Stimulated activated CD4-positive, alpha-beta T cell treated with anti-CD3 and anti-CD28 coated beads, Interleukin-4, amount 100 ng/mL, for 24 hours (primary cell): Measurements from ENCODE around the gene AK5.
"Not testable (repeated sequence)": the region's sequence is repeated elsewhere in the genome, so short reads cannot be mapped to it uniquely, and the experiment has no call there.

ENCODE experiments used
- DNase-seq: peaks from one replicate; pipeline ENCODE4 v3.0.0-alpha.2; 2020

AK5 gene

DNA sequence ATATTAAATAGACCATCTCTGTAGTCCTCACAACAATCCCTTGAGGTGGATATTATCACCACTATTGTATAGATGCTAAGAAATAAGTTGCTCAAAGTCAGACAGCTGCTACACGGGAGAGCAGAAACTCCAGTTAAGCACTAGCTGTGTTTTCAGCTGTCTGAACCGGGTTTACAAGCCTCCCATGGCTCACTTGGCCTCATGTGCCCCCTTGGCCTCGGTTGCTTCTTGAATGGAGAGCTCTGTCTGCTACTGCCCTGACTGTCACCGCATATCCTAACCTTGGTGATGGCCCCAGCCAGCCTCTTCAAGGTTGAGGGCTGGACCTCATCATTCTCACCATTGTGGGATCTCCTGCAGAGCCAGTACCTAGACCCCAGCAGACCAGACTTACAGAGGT is 123.4 kb downstream of the AK5 start:
- DNase-seq = no peak

DNA sequence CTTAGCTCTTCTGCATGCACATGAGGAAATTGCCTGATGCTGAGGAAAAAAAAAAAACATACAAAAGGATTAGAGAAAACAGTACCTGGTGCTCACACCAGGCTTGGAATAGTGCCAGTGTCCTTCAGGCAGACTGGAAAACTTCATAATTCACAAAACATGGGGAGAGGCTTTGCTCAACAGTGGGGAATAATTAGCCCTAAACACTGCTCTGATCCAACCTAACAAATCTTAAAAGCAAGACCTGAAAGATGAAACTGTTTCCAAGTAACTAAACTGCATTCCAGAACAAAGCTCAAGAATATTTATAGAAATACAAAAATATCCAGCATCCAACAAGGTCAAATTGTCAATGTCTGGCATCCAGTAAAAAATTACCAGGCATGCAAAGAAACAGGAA is 124.8 kb downstream of the AK5 start:
- no peak for DNase-seq

DNA sequence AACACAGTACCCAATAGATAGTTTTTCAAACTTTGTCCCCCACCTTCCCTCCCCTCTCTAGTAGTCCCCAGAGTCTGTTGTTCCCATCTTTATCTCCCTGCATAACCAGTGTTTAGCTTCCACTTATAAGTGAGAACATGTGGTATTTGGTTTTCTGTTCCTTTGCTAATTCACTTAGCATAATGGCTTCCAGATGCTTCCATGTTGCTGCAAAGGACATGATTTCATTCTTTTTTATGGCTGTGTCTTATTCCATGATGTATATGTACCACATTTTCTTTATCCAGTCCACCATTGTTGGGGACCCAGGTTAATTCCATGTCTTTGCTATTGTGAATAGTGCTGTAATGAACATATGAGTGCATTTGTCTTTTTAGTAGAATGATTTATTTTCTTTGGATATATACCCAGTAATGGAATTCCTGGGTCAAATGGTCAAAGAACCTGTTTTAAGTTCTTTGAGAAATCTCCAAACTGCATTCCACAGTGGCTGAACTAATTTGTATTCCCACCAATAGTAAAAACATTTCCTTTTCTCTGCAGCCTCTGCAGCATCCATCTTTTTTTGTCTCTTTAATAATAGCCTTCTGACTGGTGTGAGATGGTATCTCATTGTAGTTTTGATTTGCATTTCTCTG is 126.0 kb downstream of the AK5 start:
- no peak for DNase-seq

DNA sequence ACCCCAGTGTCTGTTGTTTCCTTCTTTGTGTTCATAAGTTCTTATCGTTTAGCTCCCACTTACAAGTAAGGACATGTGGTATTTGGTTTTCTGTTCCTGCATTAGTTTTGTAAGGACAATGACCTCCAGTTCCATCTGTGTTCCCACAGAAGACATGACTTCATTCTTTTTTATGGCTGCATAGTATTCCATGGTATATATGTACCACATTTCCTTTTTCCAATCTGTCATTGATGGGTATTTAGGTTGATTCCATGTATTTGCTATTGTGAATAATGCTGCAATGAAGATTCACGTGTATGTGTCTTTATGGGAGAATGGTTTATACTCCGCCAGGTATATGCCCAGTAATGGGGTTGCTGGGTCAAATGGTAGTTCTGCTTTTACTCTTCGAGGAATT is 127.1 kb downstream of the AK5 start:
- not testable (repeated sequence) for DNase-seq

DNA sequence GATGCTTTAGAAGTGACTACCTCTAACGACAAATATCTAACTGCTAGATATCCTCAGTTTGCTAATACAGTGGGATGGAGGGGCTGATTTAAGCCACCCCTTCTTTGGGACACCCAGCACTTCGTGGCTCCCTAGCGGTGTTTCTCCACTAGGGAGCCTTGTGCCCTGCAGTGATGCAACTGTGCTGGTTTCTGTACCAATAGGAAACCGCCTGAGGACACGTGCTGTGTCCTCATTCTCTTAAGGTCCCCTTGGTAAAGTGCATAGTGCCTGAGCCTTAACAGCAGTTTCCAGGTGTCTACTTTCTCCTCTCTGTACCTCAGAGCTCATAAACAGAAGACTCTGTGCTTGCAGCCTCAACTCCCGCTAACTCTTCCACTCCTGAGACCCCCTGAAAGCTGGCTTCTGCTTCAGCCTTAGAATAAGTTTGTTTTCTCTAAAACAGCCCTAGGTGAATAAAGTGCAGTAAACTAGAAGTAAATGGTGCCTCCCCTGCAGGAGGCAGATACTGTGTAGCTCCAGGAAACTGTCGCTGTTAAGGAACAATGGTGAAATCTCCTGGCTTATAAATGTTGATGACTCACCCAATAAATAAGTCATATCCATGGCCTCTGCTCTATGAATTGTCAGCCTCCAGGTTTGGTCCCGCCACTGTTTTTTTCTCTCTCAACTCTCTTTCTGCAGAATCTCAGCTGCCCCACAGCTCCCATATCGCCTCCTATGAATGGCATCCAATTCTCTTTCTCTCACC is 130.4 kb downstream of the AK5 start:
- no peak for DNase-seq

DNA sequence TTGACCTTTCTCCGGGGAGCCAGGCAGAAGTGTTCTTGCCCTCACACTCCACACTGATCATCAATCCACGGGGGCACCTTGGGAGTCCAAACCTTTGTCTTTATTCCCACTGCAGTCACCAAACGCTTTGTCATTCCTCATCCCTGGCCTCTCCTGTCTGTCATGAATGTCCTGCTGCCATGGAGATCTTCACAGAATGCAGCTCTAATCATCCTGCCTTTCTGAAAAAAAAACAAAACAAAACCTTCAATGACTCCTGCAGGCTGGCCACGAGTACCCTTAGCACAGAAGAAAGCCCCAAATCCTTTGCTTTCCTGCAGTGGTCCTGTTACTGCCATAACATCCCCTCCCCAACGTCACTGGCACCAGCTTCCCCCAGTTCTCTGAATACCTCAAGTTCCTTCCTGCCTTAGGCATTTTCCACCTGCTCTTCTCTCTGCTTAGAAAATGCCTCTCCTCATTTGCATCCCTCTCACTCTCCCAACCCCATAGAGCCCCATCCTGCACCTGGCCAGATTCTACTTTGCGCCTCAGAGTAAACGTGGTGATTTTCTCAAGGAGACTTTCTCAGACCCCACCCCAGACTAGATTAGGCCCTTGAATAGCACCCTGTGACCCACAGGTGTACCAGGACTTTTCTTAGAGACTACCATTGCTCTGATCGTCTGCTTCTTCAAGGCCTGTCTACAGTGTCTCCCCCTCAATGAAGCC is 131.2 kb downstream of the AK5 start:
- no peak for DNase-seq

DNA sequence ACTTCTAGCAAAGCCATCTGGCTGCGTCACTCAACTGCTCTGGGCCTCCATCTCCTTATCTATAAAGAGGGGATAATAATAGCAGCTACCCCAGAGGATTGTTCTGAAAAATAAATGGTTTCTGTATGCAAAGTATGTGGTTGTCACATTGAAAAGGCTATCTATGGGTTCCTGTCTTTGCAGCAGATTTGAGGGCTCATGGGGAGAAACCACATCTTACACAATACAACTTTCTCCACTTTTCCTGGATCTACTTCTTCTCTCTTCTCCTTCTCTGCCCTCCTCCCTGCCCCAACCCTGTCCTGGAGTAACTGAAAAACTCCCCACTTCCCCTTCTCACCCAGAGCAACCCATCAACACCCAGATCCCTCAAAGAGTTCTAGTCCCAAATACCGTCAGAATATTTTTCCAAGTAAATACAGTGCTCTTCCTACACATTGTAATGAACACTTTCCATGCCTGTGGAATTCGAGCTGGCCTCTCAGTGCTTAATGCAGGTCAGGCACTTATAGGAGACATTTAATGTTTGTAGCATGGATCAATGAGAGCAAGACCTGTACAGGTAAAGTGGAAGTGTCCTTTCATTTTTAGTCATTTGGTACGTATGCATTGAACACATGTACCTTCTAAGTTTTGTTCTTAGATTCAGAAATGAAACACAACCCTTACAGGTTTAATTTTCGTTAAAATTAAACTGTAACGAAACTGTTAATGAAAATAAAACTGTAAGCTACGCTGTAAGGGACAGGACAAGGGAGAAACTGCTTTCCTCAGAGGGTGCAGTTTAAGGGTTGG is 131.9 kb downstream of the AK5 start:
- DNase-seq = no peak

DNA sequence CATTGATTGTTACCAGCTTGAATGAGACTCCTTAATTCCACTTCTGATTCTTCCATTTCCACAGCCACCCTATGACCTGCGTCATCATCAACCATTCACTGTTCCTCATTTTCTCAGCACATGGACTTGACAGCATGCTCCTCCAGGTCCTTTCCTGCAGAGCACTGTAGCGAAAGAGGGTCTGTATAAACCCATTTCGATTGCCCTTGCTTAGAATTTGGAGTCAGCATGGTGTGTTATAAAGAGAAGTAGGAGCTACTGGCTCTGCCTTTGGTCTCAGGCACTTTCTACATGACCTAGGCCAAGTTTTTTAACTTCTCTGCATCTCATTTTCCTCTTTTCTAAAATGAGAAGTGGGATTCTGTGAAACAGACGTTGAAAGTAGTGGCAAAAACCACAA is 133.8 kb downstream of the AK5 start:
- DNase-seq = no peak

DNA sequence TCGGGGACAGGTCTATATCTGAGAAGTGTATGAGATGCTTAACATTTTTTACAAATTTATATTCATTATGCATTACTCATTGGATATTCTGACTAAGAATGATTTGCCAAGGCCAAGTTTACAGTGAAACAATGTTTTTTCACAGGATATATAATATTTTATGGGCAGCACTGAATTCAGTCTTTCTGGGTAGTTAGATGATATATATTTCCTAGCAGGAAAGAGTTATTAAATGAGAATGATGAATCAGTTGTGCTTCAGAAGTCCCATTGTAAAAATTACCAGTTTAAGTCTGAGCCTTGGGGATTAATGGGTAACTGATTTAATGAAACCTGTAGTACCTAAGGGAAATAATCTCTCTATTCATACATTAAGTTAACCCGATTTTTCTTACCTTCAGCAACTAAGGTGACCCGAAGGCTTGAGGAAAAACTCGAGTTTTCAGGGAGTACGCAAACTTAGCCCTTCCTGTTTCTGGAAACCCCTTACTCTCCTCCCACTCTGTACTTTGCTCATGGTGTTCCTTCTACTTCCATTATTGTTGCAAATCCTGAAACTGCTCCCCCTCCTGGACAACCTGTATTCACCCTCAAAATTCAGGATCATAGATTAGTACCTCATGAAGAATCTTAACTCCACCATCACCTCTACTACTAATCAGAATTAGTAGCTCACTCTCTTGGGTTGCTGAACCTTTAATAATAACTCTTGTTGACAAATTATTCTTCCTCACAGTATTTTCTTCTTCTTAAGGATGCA is 135.1 kb downstream of the AK5 start:
- DNase-seq = no peak

DNA sequence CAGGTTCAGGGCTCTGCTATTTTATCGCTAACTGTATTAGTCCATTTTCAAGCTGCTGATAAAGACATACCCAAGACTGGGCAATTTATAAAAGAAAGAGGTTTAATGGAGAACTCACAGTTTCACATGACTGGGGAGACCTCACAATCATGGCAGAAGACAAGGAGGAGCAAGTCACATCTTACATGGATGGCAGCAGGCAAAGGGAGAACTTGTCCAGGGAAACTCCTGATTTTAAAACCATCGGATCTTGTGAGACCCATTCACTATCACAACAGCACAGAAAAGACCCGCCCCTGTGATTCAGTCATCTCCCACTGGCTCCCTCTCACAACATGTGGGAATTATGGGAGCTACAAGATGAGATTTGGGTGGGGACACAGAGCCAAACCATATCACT is 136.2 kb downstream of the AK5 start:
- DNase-seq = not testable (repeated sequence)

DNA sequence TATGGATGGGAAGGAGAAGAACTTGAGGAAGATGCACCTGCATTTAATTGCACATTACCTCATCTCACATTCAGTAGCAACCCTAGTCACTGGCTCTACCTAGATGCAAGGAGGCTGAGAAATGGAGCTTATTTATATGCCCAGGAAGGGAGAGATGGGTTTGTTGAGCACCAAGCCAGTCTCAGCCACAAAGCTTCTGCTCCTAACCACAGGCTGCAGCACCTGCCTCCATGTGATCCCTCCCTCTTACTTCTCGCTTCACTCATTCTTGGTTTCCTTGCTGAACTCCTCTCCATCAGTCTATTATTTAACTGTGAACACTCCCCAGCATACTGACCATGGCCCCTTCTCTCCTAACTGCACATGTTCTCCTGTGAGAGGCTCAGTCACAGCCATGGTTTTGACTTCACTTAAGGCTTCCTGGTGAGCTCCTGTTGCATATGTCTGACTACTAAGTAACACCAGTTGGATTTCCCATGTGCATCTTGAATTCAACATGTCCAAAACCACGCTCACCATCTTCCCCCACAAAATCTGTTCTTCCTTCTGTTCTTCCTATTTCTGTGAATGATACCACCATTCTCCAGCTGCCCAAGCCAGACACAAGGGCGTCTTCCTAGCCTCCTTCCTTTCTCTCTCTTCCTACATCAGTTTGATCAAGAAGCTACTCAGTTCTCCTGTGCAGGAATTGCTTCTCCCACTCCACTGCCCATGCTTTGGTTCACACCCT is 139.8 kb downstream of the AK5 start:
- DNase-seq = no peak

DNA sequence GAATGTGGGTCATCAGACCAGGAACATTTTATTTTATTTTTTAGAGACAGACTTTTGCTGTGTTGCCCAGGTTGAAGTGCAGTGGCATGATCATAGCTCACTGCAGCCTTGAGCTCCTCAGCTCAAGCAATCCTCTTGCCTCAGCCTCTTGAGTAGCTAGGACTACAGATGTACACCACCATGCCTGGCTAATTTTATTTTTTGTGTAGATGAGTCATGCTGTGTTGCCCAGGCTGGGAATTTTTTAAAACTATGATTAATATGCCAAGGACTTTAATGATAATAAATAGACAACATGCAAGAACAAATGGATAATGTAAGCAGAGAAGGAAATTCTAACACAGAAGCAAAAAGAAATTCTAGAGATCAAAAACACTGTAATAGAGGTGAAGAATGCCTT is 142.4 kb downstream of the AK5 start:
- no peak for DNase-seq

DNA sequence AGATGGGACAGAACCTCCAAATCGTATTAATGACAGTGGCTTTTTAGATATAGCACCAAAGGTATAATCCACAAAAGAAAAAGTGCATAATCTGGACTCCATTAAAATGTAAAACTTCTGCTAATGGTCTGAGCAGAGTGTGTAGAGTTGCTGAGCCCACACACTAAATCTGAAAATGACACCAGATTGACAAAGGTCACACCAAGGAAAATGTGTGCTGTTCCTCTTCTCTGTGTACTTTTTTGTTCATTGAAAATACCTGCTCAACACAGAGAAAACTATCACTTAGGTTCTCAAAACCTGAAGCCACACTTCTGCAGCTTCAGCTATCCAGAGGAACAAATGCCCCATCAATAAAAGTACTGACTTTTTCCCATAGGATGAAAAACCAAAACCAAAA is 146.2 kb downstream of the AK5 start:
- no peak for DNase-seq

DNA sequence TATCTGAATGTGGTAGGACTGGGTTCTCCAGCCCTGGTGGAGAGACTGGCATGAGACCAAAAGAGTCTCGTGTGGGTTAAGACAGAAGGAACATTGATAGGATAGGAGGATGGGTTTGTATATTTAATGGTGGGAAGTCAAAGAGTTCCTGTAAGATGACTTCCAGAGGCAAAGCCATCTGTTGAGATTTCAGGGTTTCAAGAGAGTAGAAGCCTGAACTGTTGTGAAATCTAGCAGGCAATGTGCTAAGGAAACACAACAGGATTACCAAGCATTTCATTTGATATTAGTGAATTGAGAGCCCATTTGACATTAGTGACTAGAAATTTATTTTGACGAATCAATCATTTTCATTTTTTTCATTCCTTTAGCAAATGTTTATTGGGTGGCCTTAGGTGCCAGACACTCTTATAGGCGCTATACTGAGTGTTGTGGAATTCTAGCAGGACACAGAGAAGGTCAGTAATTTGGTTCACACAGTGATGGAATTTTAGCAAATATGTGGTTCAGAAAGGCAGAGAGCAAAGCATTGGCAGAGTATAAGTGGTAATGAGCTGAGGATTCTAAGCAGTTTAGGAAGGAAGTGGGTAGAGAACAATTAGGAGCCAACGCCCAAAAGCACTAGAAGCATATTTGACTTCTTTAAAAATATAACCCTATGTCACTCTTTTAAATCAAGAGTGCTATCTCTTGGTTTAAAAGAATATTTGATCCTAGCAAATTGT is 149.3 kb downstream of the AK5 start:
- DNase-seq = no peak

DNA sequence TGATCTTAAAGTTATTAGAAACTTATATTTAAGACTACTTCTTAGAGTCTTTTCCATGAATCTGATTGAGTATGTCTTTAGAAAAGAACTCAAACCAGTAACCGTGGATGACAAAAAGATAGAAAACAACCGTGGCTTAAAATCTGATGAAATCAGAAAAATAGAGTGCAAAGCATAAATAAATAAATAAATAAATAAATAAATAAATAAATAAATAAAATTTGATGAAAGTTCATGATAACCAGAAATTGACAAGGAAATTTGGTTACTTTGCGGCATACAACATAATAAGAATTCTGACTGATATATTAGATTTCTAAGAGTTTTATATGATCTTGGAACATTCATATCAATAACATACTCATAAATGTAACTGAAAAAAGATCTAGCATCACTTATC is 152.1 kb downstream of the AK5 start:
- no peak for DNase-seq

DNA sequence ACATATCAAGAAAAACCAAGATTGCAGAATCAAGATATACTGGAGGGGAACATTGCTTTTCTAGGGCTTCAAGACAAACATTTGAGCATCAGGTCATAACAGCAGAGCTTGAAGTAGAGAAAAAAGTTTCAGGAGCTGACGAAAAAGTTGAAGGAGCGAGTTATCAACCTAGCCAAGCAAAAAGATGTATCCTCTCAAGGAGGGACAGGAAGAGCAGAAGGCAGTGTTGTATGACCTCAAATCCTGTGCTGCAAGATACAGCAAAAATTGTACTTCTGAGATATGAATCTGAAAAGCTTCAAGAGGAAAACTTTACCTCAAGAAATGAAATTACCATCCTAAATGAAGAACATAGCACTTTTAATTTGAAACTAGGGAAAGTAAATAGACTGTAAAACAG is 153.1 kb downstream of the AK5 start:
- DNase-seq = no peak

DNA sequence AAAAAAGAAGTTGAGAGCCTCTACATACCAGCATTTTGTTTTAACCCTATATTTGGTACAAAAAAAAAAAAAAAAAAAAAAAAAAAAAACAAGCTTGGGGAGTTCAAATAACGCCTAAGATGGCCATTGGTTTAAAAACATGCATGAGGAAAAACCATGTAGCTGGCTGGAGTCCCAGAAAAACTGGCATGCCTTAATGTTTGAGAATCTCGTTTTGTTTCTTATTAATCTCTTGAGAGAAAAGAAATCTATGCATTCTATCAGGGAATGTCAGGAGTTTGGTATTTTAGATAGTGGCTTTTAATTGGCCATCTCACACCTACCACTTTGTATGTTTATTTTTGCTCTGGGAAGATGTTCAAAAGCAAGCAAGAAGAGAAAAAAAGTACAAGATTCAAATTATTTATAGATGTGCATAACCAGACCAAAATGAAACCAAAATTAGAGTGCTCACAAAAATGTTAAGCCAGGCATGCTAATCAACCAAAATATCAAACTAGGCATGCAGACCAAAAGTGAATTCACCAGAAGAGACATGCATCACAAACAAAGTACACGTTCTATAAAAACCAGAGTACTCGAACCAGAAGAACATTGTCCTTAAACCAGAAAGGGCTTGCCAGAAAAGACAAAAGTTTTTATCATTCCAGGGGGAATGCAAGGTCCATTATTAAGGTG is 156.6 kb downstream of the AK5 start:
- no peak for DNase-seq

DNA sequence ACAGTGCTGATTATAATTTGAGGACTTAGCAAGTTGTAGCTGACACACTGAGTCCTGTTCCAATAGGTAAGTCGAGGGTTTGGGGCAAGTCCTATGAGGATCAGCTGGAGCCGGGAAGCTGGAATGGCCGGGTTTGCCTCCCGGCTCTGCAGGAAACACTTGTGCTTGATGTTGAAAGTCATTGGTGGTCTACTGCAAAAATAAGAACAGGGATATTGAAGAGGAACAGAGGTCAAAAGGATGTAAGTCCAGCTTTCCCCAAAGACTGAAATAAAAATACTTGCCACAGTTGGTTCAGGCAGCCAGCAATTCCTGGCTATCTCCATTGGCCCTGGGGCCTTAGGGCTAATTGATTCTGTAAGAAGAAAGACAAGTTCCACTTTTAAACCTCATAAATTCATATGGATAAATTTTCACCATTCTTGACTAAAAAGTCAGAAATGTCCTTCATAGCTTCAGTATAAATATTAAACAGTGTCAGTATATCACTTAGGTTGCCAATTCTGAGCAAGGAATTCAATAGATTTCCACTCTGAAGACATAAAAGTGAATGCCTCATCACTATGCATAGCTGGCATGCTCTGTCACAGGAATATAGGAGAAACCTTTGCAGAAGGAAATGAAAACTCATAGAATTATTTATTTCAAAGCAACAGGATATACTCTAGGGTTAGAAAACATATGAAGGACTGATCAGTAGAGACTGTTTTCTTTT is 165.2 kb downstream of the AK5 start:
- no peak for DNase-seq

DNA sequence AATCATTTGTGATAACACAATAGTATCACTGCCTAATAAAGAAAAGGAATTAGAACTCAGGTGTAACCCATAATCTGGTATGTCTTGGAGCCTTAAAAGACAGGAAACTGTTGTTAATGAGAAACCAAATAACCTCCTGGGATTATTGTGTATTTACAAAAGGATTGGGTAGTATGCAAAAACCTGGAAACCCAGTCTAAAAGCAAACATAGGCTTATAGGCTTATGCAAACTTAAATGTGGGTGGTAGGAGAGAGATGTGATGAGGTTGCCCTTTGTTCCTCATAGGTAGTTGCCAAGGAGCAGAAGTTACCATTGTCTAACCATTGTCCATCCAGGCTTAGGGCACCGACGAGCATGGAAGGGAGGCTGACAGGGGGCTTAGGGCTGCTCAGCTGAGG is 165.8 kb downstream of the AK5 start:
- no peak for DNase-seq

DNA sequence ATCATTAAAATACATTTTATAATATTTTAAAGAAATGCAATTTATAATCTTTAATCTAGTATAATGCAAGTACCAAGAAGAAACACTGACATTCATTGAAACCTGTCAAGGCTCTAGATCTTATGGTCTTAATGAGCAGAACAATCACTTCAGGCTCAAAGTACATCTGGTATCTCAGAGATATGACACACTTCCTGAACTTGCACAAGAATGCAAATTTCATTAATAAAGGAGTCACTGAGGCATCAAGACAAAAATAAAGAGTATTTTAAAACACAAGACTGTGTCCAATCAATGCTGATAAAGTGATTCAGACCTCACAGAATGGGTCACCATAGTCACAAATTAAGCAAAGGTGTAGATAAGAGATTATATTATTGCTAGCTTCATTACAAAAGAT is 178.1 kb downstream of the AK5 start:
- DNase-seq = no peak
